Retinal pigment epithelial cell (primary cell): Measurements from ENCODE around the gene DPH7.
"Not testable (repeated sequence)": the region's sequence is repeated elsewhere in the genome, so short reads cannot be mapped to it uniquely, and the experiment has no call there.

Source experiments
- DNase-seq: peaks from one replicate; pipeline ENCODE4 v3.0.0-alpha.2; 2010; ENCODE audit warnings: low read depth
- H3K4me3 ChIP-seq: 2 replicates; pipeline ENCODE4 v1.5.1; 2011; ENCODE audit warnings: mild to moderate bottlenecking, low read length, control low read depth, moderate library complexity
- CTCF ChIP-seq: conservative IDR thresholded peaks from 2 replicates; pipeline ENCODE4 v1.5.1; 2011; ENCODE audit warnings: low read depth, low read length, control low read depth, inconsistent platforms

Gene DPH7

GRCh38 chr9:137522746-137523455 lies 55.8 kb downstream of the DPH7 start:
- no peak overlapping the region for H3K4me3 ChIP-seq
- no peak for DNase-seq
- TF ChIP-seq CTCF: no peak

GRCh38 chr9:137521405-137521985 lies 57.2 kb downstream of the DPH7 start:
- TF ChIP-seq CTCF: no peak
- no peak overlapping the region for H3K4me3 ChIP-seq
- DNase-seq: no peak

GRCh38 chr9:137520614-137521404 lies 57.9 kb downstream of the DPH7 start:
- no peak for TF ChIP-seq CTCF
- DNase-seq: no peak
- no peak overlapping the region for H3K4me3 ChIP-seq

GRCh38 chr9:137519553-137519952 lies 59.2 kb downstream of the DPH7 start:
- no peak overlapping the region for H3K4me3 ChIP-seq
- no peak for TF ChIP-seq CTCF
- DNase-seq: no peak

GRCh38 chr9:137518661-137519459 lies 59.9 kb downstream of the DPH7 start:
- not testable (repeated sequence) for DNase-seq

GRCh38 chr9:137516144-137516917 lies 62.4 kb downstream of the DPH7 start:
- TF ChIP-seq CTCF: no peak
- H3K4me3 ChIP-seq: no peak overlapping the region
- DNase-seq: no peak

More at GRCh38 chr9:137518661-137519459, 59.9 kb downstream of the DPH7 start:
- H3K4me3 ChIP-seq: not testable (repeated sequence)
